ENCODE data around the gene OR52H1.

OR52H1 gene

DNA sequence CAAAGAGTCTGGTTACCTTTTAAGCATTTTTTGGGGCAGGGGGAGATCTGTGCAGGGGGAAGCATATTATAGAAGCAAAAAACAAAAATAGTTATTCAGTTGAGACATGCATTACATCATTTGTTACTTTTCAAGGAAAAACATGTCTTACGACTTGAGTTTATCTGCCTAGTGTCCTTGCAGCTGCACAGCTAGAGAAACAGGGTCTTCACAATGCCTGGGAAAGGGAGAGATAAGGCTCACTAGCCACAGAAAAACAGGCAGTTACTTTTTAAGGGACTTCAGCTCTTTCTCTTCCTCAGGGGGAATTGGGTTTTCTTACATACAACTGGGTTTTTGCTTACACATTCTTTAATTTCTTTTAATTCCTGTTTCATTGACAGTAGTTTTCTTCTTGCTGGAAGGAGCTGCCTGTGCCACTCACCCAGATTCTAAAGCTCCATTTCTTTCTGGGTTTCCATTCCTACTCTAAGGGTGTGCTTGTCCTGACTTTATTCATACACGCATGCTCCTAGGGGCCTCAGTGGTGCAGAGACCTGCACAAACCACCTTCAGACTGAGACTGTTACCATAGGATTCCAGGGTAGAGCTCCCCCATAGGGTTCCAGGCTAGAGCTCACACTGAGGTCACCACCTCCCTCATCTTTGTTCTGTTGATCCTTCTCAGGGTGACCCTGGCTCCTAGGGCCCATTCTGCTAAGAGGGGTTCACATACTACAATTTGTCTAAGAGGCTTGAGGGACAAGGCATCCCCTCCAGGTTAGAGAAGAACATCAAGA lies 17.1 kb downstream of the OR52H1 start:
- DNase-seq = no peak

DNA sequence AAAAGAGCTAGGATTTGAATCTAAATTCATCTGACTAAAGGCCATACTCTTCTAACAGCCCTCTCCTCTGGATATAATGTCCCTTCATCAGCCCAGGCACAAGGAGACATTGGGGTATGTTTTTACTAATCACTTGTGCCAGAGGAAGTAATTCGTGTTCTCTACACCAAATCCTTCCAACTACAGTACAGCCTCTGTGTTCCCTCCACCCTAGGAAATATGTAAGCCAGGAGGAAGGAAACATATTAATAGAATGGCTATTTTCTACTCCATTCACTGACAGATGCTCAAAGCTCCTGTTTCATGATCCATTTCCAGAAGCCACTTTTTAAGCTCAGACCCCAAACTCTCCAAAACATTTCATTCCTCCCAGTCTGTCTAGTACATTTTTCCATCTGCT lies 19.8 kb downstream of the OR52H1 start:
- no peak for DNase-seq

GRCh38 chr11:5527716-5528115 lies 20.6 kb downstream of the OR52H1 start:
- no peak for DNase-seq

GRCh38 chr11:5524756-5525155 lies 23.6 kb downstream of the OR52H1 start:
- no peak for DNase-seq

- no peak for DNase-seq
Observed at GRCh38 chr11:5522308-5522707, 26.0 kb downstream of the OR52H1 start.

GRCh38 chr11:5521540-5521939 lies 26.8 kb downstream of the OR52H1 start:
- DNase-seq = no peak

- DNase-seq = no peak
Observed at GRCh38 chr11:5516599-5516998, 31.7 kb downstream of the OR52H1 start, which contains the start of gene UBQLNL. TSS of gene UBQLNL (minus strand) at chr11:5516699. CDS start at chr11:5516441, 258 bp downstream.

DNA sequence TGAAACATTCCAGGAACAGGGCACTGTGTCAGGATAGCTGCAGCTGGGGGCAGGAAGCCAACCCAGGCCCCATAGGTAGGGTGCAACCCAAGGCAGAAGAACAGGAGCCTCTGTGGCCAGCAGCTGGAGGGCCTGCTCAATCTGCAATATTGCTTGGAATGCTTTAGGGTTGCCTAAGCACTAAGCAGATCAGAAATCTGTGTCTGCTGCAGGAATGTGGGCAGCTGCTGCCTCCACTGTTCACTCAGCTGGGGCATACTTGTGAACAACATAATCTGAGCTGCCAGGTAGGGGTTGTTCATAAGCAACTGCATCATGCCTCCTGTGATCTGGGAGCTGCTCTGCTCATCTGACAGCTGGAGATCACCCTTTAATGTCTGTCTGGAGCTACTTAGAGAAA lies 33.5 kb downstream of the OR52H1 start:
- no peak for DNase-seq

DNA sequence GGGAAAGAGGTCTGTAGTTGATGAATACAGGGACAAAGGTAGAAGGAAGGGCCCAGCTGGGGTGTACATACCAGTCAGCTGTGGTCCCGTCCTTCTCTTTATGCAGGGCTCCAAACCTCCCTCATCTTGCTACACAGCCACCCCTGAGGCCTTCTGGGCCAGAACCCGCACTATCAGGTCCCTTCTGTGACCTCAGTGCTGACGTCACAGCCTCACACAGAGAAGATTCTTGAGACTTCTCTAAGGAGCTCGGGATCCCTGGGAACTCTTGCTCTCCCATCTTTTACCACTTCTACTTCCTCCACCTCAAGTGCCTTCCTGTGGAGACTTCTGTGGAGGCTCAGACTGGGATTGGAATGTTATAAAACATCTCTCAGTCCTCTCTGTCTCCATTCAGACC lies 38.5 kb downstream of the OR52H1 start, which contains the start of gene UBQLN3:
Gene UBQLN3 (minus strand): TSS at position 155 of the 400 bp plus-strand sequence. CDS start 399 bp downstream, outside the sequence.
- DNase-seq = no peak

DNA sequence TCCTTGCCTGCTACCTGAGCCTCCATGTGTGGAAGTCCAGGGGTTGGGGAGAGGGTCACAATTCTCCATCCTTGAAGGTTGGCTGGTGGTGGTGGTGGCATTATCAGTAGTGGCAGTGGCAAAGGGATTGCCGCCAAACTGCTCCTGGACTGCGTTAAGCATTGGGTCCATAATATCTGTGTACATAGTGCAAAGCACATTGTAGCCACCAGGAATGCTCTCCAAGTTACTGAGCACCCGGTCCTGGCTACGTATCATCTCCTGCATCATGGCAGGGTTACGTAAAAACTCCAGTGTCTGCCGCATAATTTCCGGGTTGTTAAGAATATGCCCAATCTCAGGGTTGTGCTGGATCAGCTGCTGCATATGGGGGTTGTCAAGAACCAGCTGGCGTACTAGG lies 39.7 kb downstream of the OR52H1 start:
- no peak for DNase-seq

GRCh38 chr11:5507933-5508305 lies 40.4 kb downstream of the OR52H1 start:
- no peak for DNase-seq

GRCh38 chr11:5507177-5507932 lies 41.0 kb downstream of the OR52H1 start:
- DNase-seq = no peak

DNA sequence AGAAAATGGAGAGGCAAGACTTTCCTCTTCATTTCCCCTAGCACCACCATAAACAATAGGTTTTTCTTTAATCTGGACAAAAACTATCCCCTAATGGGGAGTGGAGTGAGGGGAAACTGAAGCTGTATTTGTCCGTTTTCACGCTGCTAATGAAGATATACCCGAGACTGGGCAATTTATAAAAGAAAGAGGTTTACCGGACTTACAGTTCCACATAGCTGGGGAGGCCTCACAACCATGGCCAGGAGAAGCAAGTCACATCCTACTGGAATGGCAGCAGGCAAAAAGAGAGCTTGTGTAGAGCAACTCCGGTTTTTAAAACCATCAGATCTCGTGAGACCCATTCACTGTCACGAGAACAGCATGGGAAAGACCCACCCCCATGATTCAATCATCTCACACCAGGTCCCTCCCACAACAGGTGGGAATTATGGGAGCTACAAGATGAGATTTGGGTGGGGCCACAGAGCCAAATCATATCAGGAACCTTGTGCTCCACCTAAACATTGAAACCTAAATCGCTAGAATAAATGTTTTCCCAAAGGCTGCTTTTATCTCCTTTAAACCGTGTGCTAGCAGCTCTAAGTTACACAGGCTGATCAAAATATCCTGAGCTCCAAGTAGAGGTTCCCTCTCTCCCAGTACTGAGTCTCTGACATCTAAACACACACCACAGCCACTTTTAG lies 42.8 kb downstream of the OR52H1 start:
- DNase-seq = no peak

GRCh38 chr11:5504403-5504921 lies 43.9 kb downstream of the OR52H1 start:
- no peak for DNase-seq

- no peak for DNase-seq
Observed at GRCh38 chr11:5500393-5500801, 47.9 kb downstream of the OR52H1 start.

- no peak for DNase-seq
Observed at GRCh38 chr11:5499671-5500070, 48.7 kb downstream of the OR52H1 start.
